ENCODE data around the gene CHST15.

Gene CHST15

DNA sequence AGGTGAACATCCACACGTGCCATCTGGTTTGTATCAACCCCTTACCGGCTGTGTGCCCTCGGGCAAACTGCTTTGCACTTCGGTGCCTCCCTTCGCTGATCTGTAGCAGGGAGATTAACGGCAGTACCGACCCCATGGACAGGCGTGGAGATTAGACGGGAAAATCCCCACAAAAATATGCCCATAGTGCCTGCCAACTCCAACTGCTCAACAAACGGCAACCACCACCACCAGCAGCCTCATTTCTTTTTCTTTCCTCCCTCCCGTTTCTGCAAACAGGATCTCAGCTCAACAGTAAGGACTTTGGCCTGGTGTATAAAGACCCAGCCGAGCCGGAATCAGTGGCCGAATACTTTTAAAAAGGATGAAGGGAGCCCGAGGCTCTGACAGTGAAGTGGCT, 31.0 kb downstream of the CHST15 start:
- Mint-ChIP-seq H3K27ac (peak overlapping the region in 2 of 3 experiments; percentile 51 to 81), H3K36me3 (ENCODE audit: low read depth) (no peaks in the 10 kb centered on the region), H3K4me1 (peaks cover 80% of the 10 kb centered on the region), H3K9me3 (no peaks in the 10 kb centered on the region), H3K27me3 (ENCODE audit: low read depth) (peaks cover 3% of the 10 kb centered on the region), H3K4me3 (no peak overlapping the region)
- TF ChIP-seq, protein P1, sequence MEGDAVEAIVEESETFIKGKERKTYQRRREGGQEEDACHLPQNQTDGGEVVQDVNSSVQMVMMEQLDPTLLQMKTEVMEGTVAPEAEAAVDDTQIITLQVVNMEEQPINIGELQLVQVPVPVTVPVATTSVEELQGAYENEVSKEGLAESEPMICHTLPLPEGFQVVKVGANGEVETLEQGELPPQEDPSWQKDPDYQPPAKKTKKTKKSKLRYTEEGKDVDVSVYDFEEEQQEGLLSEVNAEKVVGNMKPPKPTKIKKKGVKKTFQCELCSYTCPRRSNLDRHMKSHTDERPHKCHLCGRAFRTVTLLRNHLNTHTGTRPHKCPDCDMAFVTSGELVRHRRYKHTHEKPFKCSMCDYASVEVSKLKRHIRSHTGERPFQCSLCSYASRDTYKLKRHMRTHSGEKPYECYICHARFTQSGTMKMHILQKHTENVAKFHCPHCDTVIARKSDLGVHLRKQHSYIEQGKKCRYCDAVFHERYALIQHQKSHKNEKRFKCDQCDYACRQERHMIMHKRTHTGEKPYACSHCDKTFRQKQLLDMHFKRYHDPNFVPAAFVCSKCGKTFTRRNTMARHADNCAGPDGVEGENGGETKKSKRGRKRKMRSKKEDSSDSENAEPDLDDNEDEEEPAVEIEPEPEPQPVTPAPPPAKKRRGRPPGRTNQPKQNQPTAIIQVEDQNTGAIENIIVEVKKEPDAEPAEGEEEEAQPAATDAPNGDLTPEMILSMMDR (IDR thresholded peaks at IDR 0.05; ENCODE audit: unreplicated experiment in 3 of 3): no peak

DNA sequence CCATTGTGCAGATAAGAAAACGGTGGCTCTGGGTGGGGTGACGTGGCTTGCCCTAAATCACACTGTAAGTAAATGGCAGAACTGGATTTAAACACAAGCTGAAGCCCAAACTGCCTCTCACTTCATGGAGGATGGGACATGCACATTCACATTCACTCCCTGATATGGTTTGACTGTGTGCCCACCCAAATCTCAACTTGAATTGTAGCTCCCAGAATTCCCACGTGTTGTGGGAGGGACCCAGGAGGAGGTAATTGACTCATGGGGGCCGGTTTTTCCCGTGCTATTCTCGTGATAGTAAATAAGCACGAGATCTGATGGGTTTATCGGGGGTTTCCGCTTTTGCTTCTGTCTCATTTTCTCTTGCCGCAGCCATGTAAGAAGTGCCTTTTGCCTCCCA, 32.4 kb downstream of the CHST15 start:
- Mint-ChIP-seq H3K9me3 (no peaks in the 10 kb centered on the region), H3K27me3 (ENCODE audit: low read depth) (peaks cover 3% of the 10 kb centered on the region), H3K4me3 (no peak overlapping the region), H3K27ac (peak overlapping the region in 1 of 3 experiments; percentile 37), H3K36me3 (ENCODE audit: low read depth) (no peaks in the 10 kb centered on the region), H3K4me1 (peaks cover 70% of the 10 kb centered on the region)
- TF ChIP-seq, protein P1 (IDR thresholded peaks at IDR 0.05; ENCODE audit: unreplicated experiment in 3 of 3): no peak

DNA sequence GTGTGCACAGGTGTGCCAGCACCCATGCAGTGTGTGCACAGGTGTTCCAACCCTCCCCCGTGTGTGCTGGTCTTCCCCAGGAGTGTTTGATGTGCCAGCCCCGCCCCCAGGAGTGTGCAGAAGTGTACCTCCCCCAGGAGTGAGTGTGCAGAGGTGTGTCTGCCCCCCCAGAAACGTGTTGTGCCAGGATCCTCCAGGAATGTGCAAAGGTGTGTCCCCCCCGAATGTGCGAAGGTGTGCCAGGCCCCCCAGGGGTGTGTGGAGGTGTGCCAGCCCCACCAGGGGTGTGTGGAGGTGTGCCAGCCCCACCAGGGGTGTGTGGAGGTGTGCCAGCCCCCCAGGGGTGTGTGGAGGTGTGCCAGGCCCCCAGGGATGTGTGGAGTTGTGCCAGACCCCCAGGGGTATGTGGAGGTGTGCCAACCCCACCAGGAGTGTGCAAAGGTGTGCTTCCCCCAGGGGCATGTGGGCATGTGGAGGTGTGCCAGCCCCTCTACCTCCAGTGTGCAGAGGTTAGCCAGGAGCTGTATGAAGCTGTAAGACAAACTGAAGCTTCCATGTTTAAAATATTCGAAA, 33.2 kb downstream of the CHST15 start:
- no peak overlapping the region for H3K4me3 Mint-ChIP-seq
- TF ChIP-seq, protein P1 (IDR thresholded peaks at IDR 0.05; ENCODE audit: unreplicated experiment in 3 of 3): no peak
- peaks cover 3% of the 10 kb centered on the region for H3K27me3 Mint-ChIP-seq (ENCODE audit: low read depth)
- H3K36me3 Mint-ChIP-seq (ENCODE audit: low read depth): no peaks in the 10 kb centered on the region
- H3K9me3 Mint-ChIP-seq: no peaks in the 10 kb centered on the region
- peaks cover 63% of the 10 kb centered on the region for H3K4me1 Mint-ChIP-seq
- no peak overlapping the region for H3K27ac Mint-ChIP-seq

DNA sequence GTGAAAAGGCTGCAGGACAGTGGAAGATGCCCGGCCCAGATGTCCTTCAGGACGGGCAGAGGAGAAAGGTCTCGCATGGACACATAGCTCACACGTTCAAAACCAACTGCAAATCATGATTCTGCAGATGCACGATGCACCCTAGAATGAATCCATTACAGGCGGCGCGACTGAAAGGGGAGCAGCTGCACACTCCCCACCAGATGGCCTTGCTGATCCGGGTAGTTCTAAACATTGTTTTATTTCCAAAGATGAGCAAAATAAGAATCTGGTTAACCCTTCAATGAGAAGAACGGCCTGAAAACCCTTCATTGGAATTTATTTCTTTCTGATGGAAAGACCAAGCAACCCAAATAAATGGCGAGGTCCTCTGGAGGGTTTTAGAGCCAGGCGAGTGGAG, 33.8 kb downstream of the CHST15 start:
- Mint-ChIP-seq H3K4me1 (peaks cover 59% of the 10 kb centered on the region), H3K27ac (peak overlapping the region in 2 of 3 experiments; percentile 49 to 59), H3K27me3 (ENCODE audit: low read depth) (peaks cover 3% of the 10 kb centered on the region), H3K4me3 (peak overlapping the region in 1 of 3 experiments; percentile 32), H3K36me3 (ENCODE audit: low read depth) (no peaks in the 10 kb centered on the region), H3K9me3 (no peaks in the 10 kb centered on the region)
- TF ChIP-seq, protein P1 (IDR thresholded peaks at IDR 0.05; ENCODE audit: unreplicated experiment in 3 of 3): no peak

DNA sequence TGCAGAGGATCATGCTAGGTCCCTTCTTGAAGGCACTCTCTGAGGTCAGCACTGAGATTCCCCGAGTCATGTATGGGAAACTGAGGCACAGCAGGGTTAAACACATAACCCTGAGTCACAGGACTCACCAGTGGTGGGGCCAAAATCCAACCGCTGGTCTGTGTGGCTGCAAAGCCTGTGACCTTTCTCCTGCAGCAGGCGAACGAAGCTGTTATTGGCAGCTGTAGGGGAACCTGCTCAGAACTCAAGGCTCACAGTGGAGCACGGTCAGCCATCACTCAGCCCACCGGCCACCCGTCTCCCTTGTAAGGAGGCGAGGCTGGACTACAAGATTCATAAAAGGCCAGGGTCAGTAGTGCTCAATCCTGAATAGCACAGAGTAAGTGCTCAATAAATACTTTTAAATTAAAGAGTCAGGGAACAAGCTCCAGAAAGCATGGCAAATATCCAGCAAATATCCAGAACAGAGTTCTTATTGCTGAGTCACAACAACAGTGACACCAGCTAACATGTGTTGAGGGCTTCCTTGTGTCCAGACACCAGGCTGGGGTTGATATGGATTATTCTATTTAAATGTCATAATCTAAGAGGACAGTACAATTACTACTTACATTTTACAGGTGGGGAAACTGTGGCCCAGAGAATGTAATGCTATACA, 34.9 kb downstream of the CHST15 start:
- Mint-ChIP-seq H3K36me3 (ENCODE audit: low read depth) (no peaks in the 10 kb centered on the region), H3K4me1 (peaks cover 55% of the 10 kb centered on the region), H3K27me3 (ENCODE audit: low read depth) (peaks cover 3% of the 10 kb centered on the region), H3K9me3 (no peaks in the 10 kb centered on the region), H3K4me3 (no peak overlapping the region), H3K27ac (peak overlapping the region in 2 of 3 experiments; percentile 52 to 64)
- TF ChIP-seq, protein P1 (IDR thresholded peaks at IDR 0.05; ENCODE audit: unreplicated experiment in 3 of 3): no peak

DNA sequence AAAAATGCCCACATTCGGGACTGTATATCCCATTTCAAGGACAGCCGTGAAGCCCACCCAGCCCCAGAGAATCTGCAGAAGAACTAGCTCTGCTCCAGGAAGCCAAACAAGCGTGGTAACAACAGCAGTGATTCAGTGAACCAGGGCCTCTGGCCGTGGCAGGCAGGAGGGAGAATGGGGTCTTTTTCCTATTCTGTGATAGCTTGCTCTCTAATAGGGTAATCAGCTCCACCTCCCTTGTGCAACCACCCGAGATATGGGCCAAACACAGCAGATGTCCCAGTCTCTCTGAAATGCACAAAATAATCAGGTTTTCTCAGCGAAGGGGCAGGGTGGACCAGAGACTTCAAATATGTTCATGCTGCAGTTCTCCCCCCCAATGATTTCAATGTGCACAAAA, 35.8 kb downstream of the CHST15 start:
- Mint-ChIP-seq H3K9me3 (no peaks in the 10 kb centered on the region), H3K36me3 (ENCODE audit: low read depth) (no peaks in the 10 kb centered on the region)

More for the DNA sequence above, 35.8 kb downstream of the CHST15 start:
- H3K4me3 Mint-ChIP-seq: no peak overlapping the region
- H3K4me1 Mint-ChIP-seq: peaks cover 54% of the 10 kb centered on the region
- peaks cover under 1% of the 10 kb centered on the region for H3K27me3 Mint-ChIP-seq (ENCODE audit: low read depth)
- H3K27ac Mint-ChIP-seq: peak overlapping the region; percentile 17 to 64 (median 52)
- TF ChIP-seq, protein P1 (IDR thresholded peaks at IDR 0.05; ENCODE audit: unreplicated experiment in 3 of 3): no peak
